H9 (cell line): ENCODE measurements around the gene RIOK3. TPM values are rescaled to one million over a fixed set of nuclear protein-coding genes. Genes with fewer than 3 reads are reported as not detected.

ENCODE experiments used
- DNase-seq: peaks from one replicate; pipeline ENCODE4 v3.0.0-alpha.2; 2017
- H2AFZ ChIP-seq: one replicate; pipeline ENCODE4 v1.6.1; 2013; ENCODE audit warnings: mild to moderate bottlenecking, low read length, control low read depth, moderate library complexity
- H2AK5ac ChIP-seq: 2 replicates; pipeline ENCODE4 v1.6.1; 2013; ENCODE audit warnings: low read length, control low read depth, mixed read lengths; ENCODE audit not compliant: insufficient read length
- H2BK120ac ChIP-seq: one replicate; pipeline ENCODE4 v1.6.1; 2013; ENCODE audit warnings: low read depth, mild to moderate bottlenecking, low read length, control low read depth, inconsistent platforms; ENCODE audit not compliant: poor library complexity, severe bottlenecking
- H2BK12ac ChIP-seq: 2 replicates; pipeline ENCODE4 v1.6.1; 2013; ENCODE audit warnings: low read length, control low read depth, mixed read lengths, low read depth; ENCODE audit not compliant: insufficient read length
- H2BK15ac ChIP-seq: 2 replicates; pipeline ENCODE4 v1.6.1; 2013; ENCODE audit warnings: low read depth, low read length, control low read depth
- H2BK20ac ChIP-seq: one replicate; pipeline ENCODE4 v1.6.1; 2013; ENCODE audit warnings: low read depth, mild to moderate bottlenecking, low read length, control low read depth, inconsistent platforms; ENCODE audit not compliant: poor library complexity, severe bottlenecking
- H2BK5ac ChIP-seq: 2 replicates; pipeline ENCODE4 v1.6.1; 2013; ENCODE audit warnings: low read length, control low read depth, mixed read lengths; ENCODE audit not compliant: insufficient read length
- H3K14ac ChIP-seq: 2 replicates; pipeline ENCODE4 v1.6.1; 2013; ENCODE audit warnings: low read length, control low read depth; ENCODE audit not compliant: insufficient read depth
- H3K18ac ChIP-seq: 2 replicates; pipeline ENCODE4 v1.6.1; 2013; ENCODE audit warnings: low read depth, mild to moderate bottlenecking, mixed read lengths, low read length, control low read depth; ENCODE audit not compliant: insufficient read length
- H3K23ac ChIP-seq: 2 replicates; pipeline ENCODE4 v1.6.1; 2013; ENCODE audit warnings: low read length, control low read depth, mixed read lengths, low read depth; ENCODE audit not compliant: insufficient read length
- H3K23me2 ChIP-seq: 2 replicates; pipeline ENCODE4 v1.6.1; 2013; ENCODE audit warnings: low read depth, mild to moderate bottlenecking, mixed read lengths, low read length, control low read depth; ENCODE audit not compliant: insufficient read length, poor library complexity, severe bottlenecking
- H3K27ac ChIP-seq: 2 replicates; pipeline ENCODE4 v1.5.1; 2013; ENCODE audit warnings: low read length, control low read depth, mixed read lengths, low read depth; ENCODE audit not compliant: insufficient read length
- H3K27me3 ChIP-seq: 2 replicates; pipeline ENCODE4 v1.6.1; 2013; ENCODE audit warnings: low read length, control low read depth, inconsistent platforms; ENCODE audit not compliant: insufficient read depth
- H3K4ac ChIP-seq: 2 replicates; pipeline ENCODE4 v1.6.1; 2013; ENCODE audit warnings: low read depth, mild to moderate bottlenecking, control low read depth, inconsistent platforms, low read length, moderate library complexity
- H3K4me1 ChIP-seq: 2 replicates; pipeline ENCODE4 v1.6.1; 2013; ENCODE audit warnings: low read length, control low read depth, inconsistent platforms; ENCODE audit not compliant: insufficient read depth
- H3K4me2 ChIP-seq: 2 replicates; pipeline ENCODE4 v1.6.1; 2013; ENCODE audit warnings: low read length, control low read depth, mixed read lengths; ENCODE audit not compliant: insufficient read length, insufficient read depth
- H3K56ac ChIP-seq: 2 replicates; pipeline ENCODE4 v1.6.1; 2013; ENCODE audit warnings: low read depth, mild to moderate bottlenecking, mixed read lengths, low read length, control low read depth; ENCODE audit not compliant: insufficient read length
- H3K79me1 ChIP-seq: 2 replicates; pipeline ENCODE4 v1.6.1; 2013; ENCODE audit warnings: low read depth, mild to moderate bottlenecking, moderate library complexity, low read length, control low read depth, inconsistent platforms; ENCODE audit not compliant: insufficient read depth, poor library complexity, severe bottlenecking
- H3K79me2 ChIP-seq: 2 replicates; pipeline ENCODE4 v1.6.1; 2013; ENCODE audit warnings: low read length, control low read depth, inconsistent platforms; ENCODE audit not compliant: insufficient read depth
- H3K9ac ChIP-seq: 2 replicates; pipeline ENCODE4 v1.6.1; 2013; ENCODE audit warnings: low read length, control low read depth, mixed read lengths; ENCODE audit not compliant: insufficient read length; ENCODE audit errors: extremely low read depth
- H3K9me3 ChIP-seq: one replicate; pipeline ENCODE4 v1.6.1; 2013; ENCODE audit warnings: low read depth, low read length, inconsistent platforms; ENCODE audit not compliant: control insufficient read depth
- H3T11ph ChIP-seq: one replicate; pipeline ENCODE4 v1.6.1; 2013; ENCODE audit warnings: mild to moderate bottlenecking, low read length, control low read depth, inconsistent platforms
- H4K20me1 ChIP-seq: one replicate; pipeline ENCODE4 v1.6.1; 2013; ENCODE audit not compliant: control insufficient read depth, insufficient read length, insufficient read depth
- H4K5ac ChIP-seq: 2 replicates; pipeline ENCODE4 v1.6.1; 2013; ENCODE audit warnings: low read depth, mild to moderate bottlenecking, mixed read lengths, low read length, control low read depth; ENCODE audit not compliant: insufficient read length
- H4K8ac ChIP-seq: replicated peaks from 2 replicates; pipeline ENCODE4 v1.6.1; 2013; ENCODE audit warnings: low read length, control low read depth, mixed read lengths, low read depth; ENCODE audit not compliant: insufficient read length
- H4K91ac ChIP-seq: 2 replicates; pipeline ENCODE4 v1.6.1; 2013; ENCODE audit warnings: low read depth, mild to moderate bottlenecking, moderate library complexity, mixed read lengths, low read length, control low read depth; ENCODE audit not compliant: insufficient read length
- H3K27ac Mint-ChIP-seq, 3 experiments: 2 replicates in 2 of 3; 3 replicates in 1 of 3; pipeline ENCODE4 v1.8.0; 2020 to 2021; ENCODE audit warnings: mixed read lengths in 3 of 3, mild to moderate bottlenecking in 1 of 3, moderate library complexity in 1 of 3
- H3K27me3 Mint-ChIP-seq: 2 replicates; pipeline ENCODE4 v1.8.0; 2021; ENCODE audit warnings: low read depth, mild to moderate bottlenecking, moderate library complexity, mixed read lengths
- H3K36me3 Mint-ChIP-seq, 3 experiments: 2 replicates in 2 of 3; 3 replicates in 1 of 3; pipeline ENCODE4 v1.8.0; 2020 to 2021; ENCODE audit warnings: low read depth in 3 of 3, mixed read lengths in 3 of 3; ENCODE audit not compliant: insufficient read depth in 1 of 3
- H3K4me1 Mint-ChIP-seq, 2 experiments: 2 replicates each; pipeline ENCODE4 v1.8.0; 2020; ENCODE audit warnings: mixed read lengths in 2 of 2
- H3K4me3 Mint-ChIP-seq, 2 experiments: 2 replicates in 1 of 2; 3 replicates in 1 of 2; pipeline ENCODE4 v1.8.0; 2020 to 2021; ENCODE audit warnings: mild to moderate bottlenecking in 2 of 2, mixed read lengths in 2 of 2, moderate library complexity in 1 of 2
- H3K9me3 Mint-ChIP-seq, 2 experiments: 2 replicates in 1 of 2; 3 replicates in 1 of 2; pipeline ENCODE4 v1.8.0; 2020; ENCODE audit warnings: mild to moderate bottlenecking in 2 of 2, mixed read lengths in 2 of 2, moderate library complexity in 1 of 2
- CTCF ChIP-seq: fragments of 200-600 bp; sonication (generic); conservative IDR thresholded peaks from 3 replicates; pipeline ENCODE4 v1.8.0; 2021; ENCODE audit warnings: antibody characterized with exemption, mild to moderate bottlenecking
- WGBS: extraction: QIAGEN DNeasy Blood & Tissue Kit; methylation state at CpG from one replicate; pipeline ENCODE4 v1.1.7; 2013; ENCODE audit warnings: missing lambda C conversion rate, low lambda C conversion rate, mixed read lengths; ENCODE audit not compliant: insufficient read length; ENCODE audit errors: extremely low coverage; 5-methylcytosine and 5-hydroxymethylcytosine counted together
- total RNA-seq: library from RNA; stranded (reverse); gene quantifications from 2 replicates; pipeline ENCODE4 v1.2.1, GENCODE V29; 2021

RIOK3 gene
- total RNA-seq, 1 experiment from 2014 or later = 34.6 TPM

GRCh38 chr18:23468753-23469459 lies 15.8 kb downstream of the RIOK3 start:
- H3K27me3 Mint-ChIP-seq = no peaks in the 10 kb centered on the region
- Histone ChIP-seq H3K23me2 (no peaks in the 10 kb centered on the region), H3K4me1 (no peaks in the 10 kb centered on the region), H3K9me3 (no peaks in the 10 kb centered on the region), H3K4ac (no peak overlapping the region), H3K18ac (no peak overlapping the region), H2BK5ac (no peak overlapping the region), H3K23ac (no peak overlapping the region), H2BK15ac (no peak overlapping the region), H3K27ac (no peak overlapping the region), H2AK5ac (no peak overlapping the region), H2AFZ (no peak overlapping the region), H4K5ac (no peak overlapping the region), H3K4me2 (no peak overlapping the region), H3T11ph (no peak overlapping the region), H2BK20ac (no peak overlapping the region), H4K8ac (no peak overlapping the region), H4K20me1 (no peaks in the 10 kb centered on the region), H3K79me1 (no peaks in the 10 kb centered on the region), H3K27me3 (no peaks in the 10 kb centered on the region), H2BK12ac (no peak overlapping the region), H3K9ac (no peak overlapping the region), H3K56ac (no peak overlapping the region), H4K91ac (no peak overlapping the region), H2BK120ac (no peak overlapping the region), H3K79me2 (no peaks in the 10 kb centered on the region), H3K14ac (no peak overlapping the region)
- TF ChIP-seq CTCF = no peak
- DNase-seq = no peak
- no peak overlapping the region for H3K27ac Mint-ChIP-seq
- WGBS = no CpG with 5 or more reads among the region's 3 CpGs
- H3K4me3 Mint-ChIP-seq = no peak overlapping the region
- H3K36me3 Mint-ChIP-seq = peaks cover 17 to 50% (median 42%) of the 10 kb centered on the region in 3 experiments; a peak in 6 of 7 replicates
- H3K9me3 Mint-ChIP-seq = no peaks in the 10 kb centered on the region
- no peaks in the 10 kb centered on the region for H3K4me1 Mint-ChIP-seq
